ENCODE measurements around the gene TMPRSS11F. TPM values are rescaled to one million over a fixed set of nuclear protein-coding genes. Genes with fewer than 3 reads are reported as not detected.

TMPRSS11F gene
- total and polyA plus RNA-seq, 2 of the 4 experiments (the other 2 are of a cell fraction): not detected

GRCh38 chr4:68062501-68062900, 67.2 kb downstream of the TMPRSS11F start:
- POLR2A ChIA-PET (ENCODE audit: unreplicated experiment): no interaction called here
- dilution Hi-C loops (cut with HindIII; ENCODE audit: low sequenced_read_pairs, unreplicated experiment): no loop called here

More at GRCh38 chr4:68062501-68062900, 67.2 kb downstream of the TMPRSS11F start:
- Histone ChIP-seq H2BK120ac (ENCODE audit: low read depth, low read length) (no peak overlapping the region), H3K27me3 (ENCODE audit: control insufficient read depth, insufficient read depth, low read length) (no peaks in the 10 kb centered on the region), H4K5ac (ENCODE audit: low read depth, low read length) (no peak overlapping the region), H3K23ac (ENCODE audit: low read depth, low read length) (no peak overlapping the region), H2AFZ (replicated peaks; ENCODE audit: low read length, poor library complexity) (no peak overlapping the region), H2BK15ac (ENCODE audit: low read depth, low read length) (no peak overlapping the region), H3K27ac (ENCODE audit: insufficient read depth, low read length) (no peak overlapping the region), H3K56ac (ENCODE audit: extremely low read depth, insufficient read depth, low read length) (no peak overlapping the region), H3K4me2 (ENCODE audit: low read depth, low read length) (no peak overlapping the region), H4K8ac (ENCODE audit: low read depth in 2 of 2, low read length in 2 of 2) (no peak overlapping the region), H4K91ac (ENCODE audit: insufficient read depth, low read depth, low read length) (no peak overlapping the region), H3K9ac (ENCODE audit: low read depth, low read length) (no peak overlapping the region), H3K4me3 (ENCODE audit: insufficient read depth, low read depth, low read length) (no peak overlapping the region), H3K18ac (ENCODE audit: low read depth, low read length) (no peak overlapping the region), H2BK20ac (ENCODE audit: low read depth, low read length) (no peak overlapping the region), H4K20me1 (ENCODE audit: insufficient read depth, low read length) (no peaks in the 10 kb centered on the region), H3K9me3 (ENCODE audit: control insufficient read depth, insufficient read depth, low read length) (no peaks in the 10 kb centered on the region), H3K4ac (ENCODE audit: low read depth, low read length) (no peak overlapping the region), H2BK5ac (ENCODE audit: low read depth, low read length, poor library complexity, severe bottlenecking) (no peak overlapping the region), H3K79me1 (ENCODE audit: low read depth in 1 of 2, low read length in 2 of 2) (no peaks in the 10 kb centered on the region), H2AK5ac (ENCODE audit: low read depth, low read length) (no peak overlapping the region), H3K14ac (replicated peaks; ENCODE audit: low read depth, low read length) (no peak overlapping the region), H3K9me1 (ENCODE audit: insufficient read depth, low read length) (no peaks in the 10 kb centered on the region), H2AK9ac (replicated peaks; ENCODE audit: low read depth, low read length, poor library complexity) (no peak overlapping the region), H3K36me3 (ENCODE audit: control insufficient read depth, insufficient read depth, low read length) (no peaks in the 10 kb centered on the region), H3K4me1 (ENCODE audit: control insufficient read depth, insufficient read depth, low read length) (no peaks in the 10 kb centered on the region)
- intact Hi-C loops (cut with micrococcal nuclease): no loop called here
- in situ Hi-C loops (cut with MboI; ENCODE audit: low sequenced_read_pairs): no loop called here
- ATAC-seq (ENCODE audit: low read depth): no peak
- CTCF ChIA-PET: no interaction called here
- no CpG with 5 or more reads among the region's 8 CpGs for WGBS, 2 experiments (ENCODE audit: extremely low coverage in 2 of 2, insufficient read length in 1 of 2)
- no TSS peak for BruUV-seq (replicated peaks)
- no peak for DNase-seq
- TF ChIP-seq USF2 (IDR thresholded peaks at IDR 0.05; ENCODE audit: low read depth, low read length) (no peak), CEBPB (IDR thresholded peaks at IDR 0.05; ENCODE audit: low read depth, low read length) (no peak), RAD21 (IDR thresholded peaks at IDR 0.05; ENCODE audit: low read length) (no peak), ELK1 (IDR thresholded peaks at IDR 0.05; ENCODE audit: borderline replicate concordance, low read depth, low read length) (no peak)
- TF ChIP-seq, protein P1, sequence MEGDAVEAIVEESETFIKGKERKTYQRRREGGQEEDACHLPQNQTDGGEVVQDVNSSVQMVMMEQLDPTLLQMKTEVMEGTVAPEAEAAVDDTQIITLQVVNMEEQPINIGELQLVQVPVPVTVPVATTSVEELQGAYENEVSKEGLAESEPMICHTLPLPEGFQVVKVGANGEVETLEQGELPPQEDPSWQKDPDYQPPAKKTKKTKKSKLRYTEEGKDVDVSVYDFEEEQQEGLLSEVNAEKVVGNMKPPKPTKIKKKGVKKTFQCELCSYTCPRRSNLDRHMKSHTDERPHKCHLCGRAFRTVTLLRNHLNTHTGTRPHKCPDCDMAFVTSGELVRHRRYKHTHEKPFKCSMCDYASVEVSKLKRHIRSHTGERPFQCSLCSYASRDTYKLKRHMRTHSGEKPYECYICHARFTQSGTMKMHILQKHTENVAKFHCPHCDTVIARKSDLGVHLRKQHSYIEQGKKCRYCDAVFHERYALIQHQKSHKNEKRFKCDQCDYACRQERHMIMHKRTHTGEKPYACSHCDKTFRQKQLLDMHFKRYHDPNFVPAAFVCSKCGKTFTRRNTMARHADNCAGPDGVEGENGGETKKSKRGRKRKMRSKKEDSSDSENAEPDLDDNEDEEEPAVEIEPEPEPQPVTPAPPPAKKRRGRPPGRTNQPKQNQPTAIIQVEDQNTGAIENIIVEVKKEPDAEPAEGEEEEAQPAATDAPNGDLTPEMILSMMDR (conservative IDR thresholded peaks at IDR 0.05; ENCODE audit: low read depth, low read length): no peak

Measured in IMR-90 (cell line).